OCI-LY3 (cell line): Measurements from ENCODE around the gene LRP3.

Source experiments
- H2AFZ ChIP-seq: fragments of 200-600, 300-600 bp; shearing (Covaris generic); 2 replicates; pipeline ENCODE4 v1.6.0; 2014; ENCODE audit warnings: antibody characterized with exemption, low read depth, low read length
- H3K27ac ChIP-seq: fragments of 200-600, 300-600 bp; sonication (generic); 2 replicates; pipeline ENCODE4 v1.5.1; 2014; ENCODE audit warnings: mild to moderate bottlenecking, low read length, moderate library complexity, mixed read lengths
- H3K27me3 ChIP-seq: fragments of 200-600, 300-600 bp; sonication (generic); 2 replicates; pipeline ENCODE4 v1.6.1; 2014; ENCODE audit warnings: low read depth, low read length, mixed read lengths
- H3K36me3 ChIP-seq: fragments of 200-600, 300-600 bp; sonication (generic); replicated peaks from 2 replicates; pipeline ENCODE3; 2014; ENCODE audit warnings: low read depth, low read length, mixed read lengths
- H3K4me1 ChIP-seq: fragments of 300-600, 200-600 bp; sonication (generic); 2 replicates; pipeline ENCODE4 v1.6.1; 2014; ENCODE audit warnings: low read length, mixed read lengths
- H3K4me2 ChIP-seq: fragments of 200-600, 300-600 bp; sonication (generic); 2 replicates; pipeline ENCODE4 v1.6.1; 2014; ENCODE audit warnings: low read length, mixed read lengths
- H3K4me3 ChIP-seq: fragments of 300-600, 200-600 bp; sonication (generic); 2 replicates; pipeline ENCODE4 v1.5.1; 2014; ENCODE audit warnings: antibody characterized with exemption, mild to moderate bottlenecking, low read length, moderate library complexity
- H3K79me2 ChIP-seq: fragments of 300-600, 200-600 bp; shearing (Covaris generic); 2 replicates; pipeline ENCODE4 v1.6.1; 2014; ENCODE audit warnings: mild to moderate bottlenecking, low read length, mixed read lengths
- H3K9ac ChIP-seq: fragments of 300-600, 200-600 bp; shearing (Covaris generic); 2 replicates; pipeline ENCODE4 v1.6.0; 2014; ENCODE audit warnings: mild to moderate bottlenecking, low read length, moderate library complexity
- H3K9me3 ChIP-seq: fragments of 200-600, 300-600 bp; shearing (Covaris generic); 2 replicates; pipeline ENCODE4 v1.6.1; 2014; ENCODE audit warnings: low read length, mixed read lengths; ENCODE audit not compliant: insufficient read depth
- H4K20me1 ChIP-seq: fragments of 200-600, 300-600 bp; sonication (generic); 2 replicates; pipeline ENCODE4 v1.6.1; 2016; ENCODE audit warnings: low read length, mixed read lengths; ENCODE audit not compliant: insufficient read depth
- EZH2phosphoT487 ChIP-seq: fragments of 200-600 bp; shearing (Covaris generic); IDR thresholded peaks from 2 replicates; pipeline ENCODE4 v1.6.1; 2018; ENCODE audit warnings: antibody characterized with exemption, mixed run types, low read depth
- TF ChIP-seq, protein P1 (sequence below): fragments of 200-600, 300-600 bp; sonication (generic); IDR thresholded peaks from 2 replicates; pipeline ENCODE4 v1.5.1; 2014; ENCODE audit warnings: antibody characterized with exemption, low read length, low read depth

LRP3 gene

DNA sequence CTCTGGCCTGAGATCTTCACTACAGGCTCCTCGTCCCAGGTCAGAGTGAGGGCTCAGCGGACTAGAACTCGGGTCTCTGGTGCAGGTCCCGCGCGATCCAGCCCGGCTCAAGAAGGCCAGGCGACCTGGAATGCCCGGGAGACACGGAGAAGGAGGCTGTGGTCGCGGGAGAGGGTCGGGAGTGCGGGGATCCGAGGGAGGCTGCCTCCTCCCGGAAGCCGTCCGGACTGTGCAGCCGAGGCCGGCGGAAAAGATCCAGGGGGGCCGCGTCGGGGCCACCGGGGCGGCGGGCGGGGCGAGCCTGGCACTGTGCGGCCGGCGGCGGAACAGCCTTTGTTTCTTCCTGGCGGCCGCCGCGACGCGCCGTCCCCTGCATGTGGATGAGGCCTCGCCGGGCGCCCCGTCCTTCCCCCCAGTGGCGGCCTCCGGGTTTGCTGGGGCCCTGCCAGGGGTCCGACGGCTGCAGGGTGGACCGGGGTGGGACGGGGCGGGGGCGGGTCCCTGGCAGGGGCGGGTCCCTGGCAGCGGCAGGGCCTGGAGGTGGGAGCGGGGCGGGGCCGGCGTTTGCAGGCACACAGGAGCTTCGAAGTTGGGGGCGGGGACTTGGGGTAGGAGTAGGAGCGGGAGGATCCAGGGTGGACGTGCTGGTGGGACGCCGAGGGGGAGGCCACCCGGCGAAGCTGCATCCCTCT is 32.6 kb downstream of the LRP3 start:
- Histone ChIP-seq H3K4me3 (no peak overlapping the region), H2AFZ (no peak overlapping the region), H3K9me3 (0 out of 2 replicates have a peak, but pooled peaks cover 14% of the 10 kb centered on the region), H3K79me2 (no peaks in the 10 kb centered on the region), H3K36me3 (peaks cover 3% of the 10 kb centered on the region), H3K27me3 (peaks cover 29% of the 10 kb centered on the region), H3K9ac (no peak overlapping the region), H3K27ac (no peak overlapping the region), H4K20me1 (no peaks in the 10 kb centered on the region), H3K4me2 (no peak overlapping the region), H3K4me1 (no peaks in the 10 kb centered on the region)
- TF ChIP-seq EZH2phosphoT487: no peak
- TF ChIP-seq, protein P1, sequence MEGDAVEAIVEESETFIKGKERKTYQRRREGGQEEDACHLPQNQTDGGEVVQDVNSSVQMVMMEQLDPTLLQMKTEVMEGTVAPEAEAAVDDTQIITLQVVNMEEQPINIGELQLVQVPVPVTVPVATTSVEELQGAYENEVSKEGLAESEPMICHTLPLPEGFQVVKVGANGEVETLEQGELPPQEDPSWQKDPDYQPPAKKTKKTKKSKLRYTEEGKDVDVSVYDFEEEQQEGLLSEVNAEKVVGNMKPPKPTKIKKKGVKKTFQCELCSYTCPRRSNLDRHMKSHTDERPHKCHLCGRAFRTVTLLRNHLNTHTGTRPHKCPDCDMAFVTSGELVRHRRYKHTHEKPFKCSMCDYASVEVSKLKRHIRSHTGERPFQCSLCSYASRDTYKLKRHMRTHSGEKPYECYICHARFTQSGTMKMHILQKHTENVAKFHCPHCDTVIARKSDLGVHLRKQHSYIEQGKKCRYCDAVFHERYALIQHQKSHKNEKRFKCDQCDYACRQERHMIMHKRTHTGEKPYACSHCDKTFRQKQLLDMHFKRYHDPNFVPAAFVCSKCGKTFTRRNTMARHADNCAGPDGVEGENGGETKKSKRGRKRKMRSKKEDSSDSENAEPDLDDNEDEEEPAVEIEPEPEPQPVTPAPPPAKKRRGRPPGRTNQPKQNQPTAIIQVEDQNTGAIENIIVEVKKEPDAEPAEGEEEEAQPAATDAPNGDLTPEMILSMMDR: no peak

DNA sequence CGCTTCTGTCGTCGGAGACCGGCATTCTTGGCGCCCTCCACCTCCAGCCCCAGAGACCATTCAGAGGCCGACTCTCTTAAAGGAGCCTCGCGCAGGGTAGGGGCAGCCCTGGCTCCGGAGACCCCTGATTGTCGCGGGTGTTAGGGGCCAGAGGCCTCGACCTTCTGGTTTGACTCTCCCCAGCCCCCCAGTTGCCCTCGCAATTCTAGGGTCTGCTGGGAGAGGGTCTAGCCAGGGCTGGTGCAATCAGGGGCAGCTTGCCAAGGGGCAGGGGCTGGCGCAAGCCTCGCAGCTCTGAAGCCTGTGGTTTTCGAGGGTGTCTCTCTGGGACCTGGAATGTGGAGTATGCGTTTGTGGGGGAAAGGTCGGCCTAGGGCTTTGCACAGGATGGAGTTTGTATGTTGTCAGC is 33.1 kb downstream of the LRP3 start:
- H3K27ac ChIP-seq: no peak overlapping the region
- TF ChIP-seq, protein P1: no peak
- no peak for TF ChIP-seq EZH2phosphoT487
- no peaks in the 10 kb centered on the region for H3K4me1 ChIP-seq
- no peak overlapping the region for H3K4me3 ChIP-seq
- H3K79me2 ChIP-seq: no peaks in the 10 kb centered on the region
- 0 out of 2 replicates have a peak, but pooled peaks cover 14% of the 10 kb centered on the region for H3K9me3 ChIP-seq
- H4K20me1 ChIP-seq: no peaks in the 10 kb centered on the region
- H3K9ac ChIP-seq: no peak overlapping the region
- H2AFZ ChIP-seq: no peak overlapping the region
- H3K4me2 ChIP-seq: no peak overlapping the region
- peaks cover 3% of the 10 kb centered on the region for H3K36me3 ChIP-seq
- peaks cover 33% of the 10 kb centered on the region for H3K27me3 ChIP-seq

DNA sequence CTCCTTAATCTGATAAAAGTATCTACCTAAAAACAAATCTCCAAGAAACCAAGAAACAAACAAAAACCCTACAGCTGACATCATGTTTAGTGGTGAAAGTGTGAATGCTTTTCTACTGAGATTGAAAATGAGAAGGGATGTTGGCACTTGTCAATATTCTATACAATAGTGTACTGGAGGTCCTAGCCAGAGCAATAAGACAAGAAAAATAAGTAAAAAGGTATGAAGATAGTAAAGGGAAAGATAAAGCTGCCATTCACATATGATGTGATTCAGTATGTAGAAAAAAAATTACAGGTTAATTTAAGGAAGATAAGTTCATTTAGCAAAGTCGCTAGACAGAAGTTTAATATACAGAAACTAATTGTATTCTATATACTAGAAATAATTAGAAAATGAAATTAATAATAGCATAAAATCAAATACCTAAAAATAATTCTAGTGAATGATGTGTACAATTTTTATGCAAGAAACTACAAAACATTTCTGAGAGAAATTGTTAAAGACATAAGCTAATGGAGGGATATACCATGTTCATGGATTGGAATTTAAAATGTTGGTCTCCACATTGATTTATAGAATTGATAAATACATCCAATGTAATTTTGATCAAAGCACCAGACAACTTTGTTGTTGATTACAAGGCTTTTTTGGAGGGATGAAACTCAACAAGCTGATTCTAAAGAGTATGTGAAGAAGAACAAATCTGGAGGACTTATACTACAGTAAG is 33.9 kb downstream of the LRP3 start:
- Histone ChIP-seq H3K9me3 (0 out of 2 replicates have a peak, but pooled peaks cover 14% of the 10 kb centered on the region), H3K79me2 (no peaks in the 10 kb centered on the region), H3K36me3 (peaks cover 3% of the 10 kb centered on the region), H4K20me1 (no peaks in the 10 kb centered on the region), H3K27me3 (peaks cover 34% of the 10 kb centered on the region), H3K4me3 (no peak overlapping the region), H3K4me2 (no peak overlapping the region), H3K9ac (no peak overlapping the region), H3K4me1 (no peaks in the 10 kb centered on the region), H3K27ac (no peak overlapping the region), H2AFZ (no peak overlapping the region)
- TF ChIP-seq, protein P1: no peak
- no peak for TF ChIP-seq EZH2phosphoT487

DNA sequence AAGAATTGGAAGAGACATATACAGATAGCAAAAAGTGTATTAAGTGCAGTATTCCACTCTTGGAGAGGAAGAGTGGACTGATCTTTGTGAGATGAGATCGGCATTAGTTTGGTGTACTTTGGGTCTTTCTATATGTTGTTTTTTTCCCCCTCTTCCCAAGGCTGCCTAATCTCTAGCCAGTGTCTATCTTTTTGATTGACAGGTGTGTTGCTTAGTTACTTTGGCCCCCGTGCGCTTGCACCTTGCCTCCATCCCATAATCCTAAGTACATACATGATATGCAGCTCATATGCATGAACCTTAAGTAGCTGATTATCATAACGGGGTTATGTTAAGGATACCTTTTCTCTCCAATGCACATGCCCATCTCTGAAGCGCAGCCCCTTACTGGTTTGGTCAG is 35.8 kb downstream of the LRP3 start:
- Histone ChIP-seq H3K9ac (no peak overlapping the region), H3K4me3 (no peak overlapping the region), H3K79me2 (no peaks in the 10 kb centered on the region), H2AFZ (no peak overlapping the region), H3K4me2 (no peak overlapping the region), H3K27ac (no peak overlapping the region), H3K27me3 (peaks cover 50% of the 10 kb centered on the region), H3K9me3 (0 out of 2 replicates have a peak, but pooled peaks cover 14% of the 10 kb centered on the region), H3K4me1 (peaks cover 11% of the 10 kb centered on the region), H3K36me3 (peaks cover 3% of the 10 kb centered on the region), H4K20me1 (no peaks in the 10 kb centered on the region)
- no peak for TF ChIP-seq EZH2phosphoT487
- TF ChIP-seq, protein P1: no peak
